Measurements from ENCODE around the gene SORCS2. TPM values are rescaled to one million over a fixed set of nuclear protein-coding genes. Genes with fewer than 3 reads are reported as not detected.

The SORCS2 gene
- total RNA-seq, 2 donors from 2014 or later = 0.54 to 0.74 TPM

- no peaks in the 10 kb centered on the region for H3K27me3 ChIP-seq
- intact Hi-C loops (cut with DNase I) = no loop called here
- H3K27ac ChIP-seq = no peak overlapping the region
- H3K4me3 ChIP-seq = no peak overlapping the region
- TF ChIP-seq CTCF (IDR thresholded peaks at IDR 0.05) = no peak
- no peak overlapping the region for H3K9ac ChIP-seq (ENCODE audit: low read depth in 2 of 2, low read length in 2 of 2)
- no peaks in the 10 kb centered on the region for H3K4me1 ChIP-seq
- no peaks in the 10 kb centered on the region for H3K9me3 ChIP-seq
- no peaks in the 10 kb centered on the region for H3K36me3 ChIP-seq
- no peak for DNase-seq
These were observed 318.2 kb downstream of the SORCS2 start for GRCh38 chr4:7510538-7510937.

- H3K9me3 ChIP-seq = no peaks in the 10 kb centered on the region
- H3K27me3 ChIP-seq = no peaks in the 10 kb centered on the region
- H3K4me3 ChIP-seq = no peak overlapping the region
- no peaks in the 10 kb centered on the region for H3K4me1 ChIP-seq
- TF ChIP-seq CTCF (IDR thresholded peaks at IDR 0.05) = no peak
- DNase-seq = no peak
- H3K27ac ChIP-seq = no peak overlapping the region
- H3K9ac ChIP-seq (ENCODE audit: low read depth in 2 of 2, low read length in 2 of 2) = no peak overlapping the region
- no peaks in the 10 kb centered on the region for H3K36me3 ChIP-seq
- intact Hi-C loops (cut with DNase I) = no loop called here
These were observed 319.2 kb downstream of the SORCS2 start for GRCh38 chr4:7511525-7511924.

GRCh38 chr4:7512428-7512827 lies 320.1 kb downstream of the SORCS2 start:
- TF ChIP-seq CTCF (IDR thresholded peaks at IDR 0.05) = no peak
- DNase-seq = no peak
- H3K27ac ChIP-seq = no peak overlapping the region
- intact Hi-C loops (cut with DNase I) = no loop called here
- H3K27me3 ChIP-seq = no peaks in the 10 kb centered on the region
- H3K9ac ChIP-seq (ENCODE audit: low read depth in 2 of 2, low read length in 2 of 2) = no peak overlapping the region
- H3K36me3 ChIP-seq = no peaks in the 10 kb centered on the region
- H3K4me1 ChIP-seq = no peaks in the 10 kb centered on the region
- no peak overlapping the region for H3K4me3 ChIP-seq
- no peaks in the 10 kb centered on the region for H3K9me3 ChIP-seq

- Histone ChIP-seq H3K36me3 (no peaks in the 10 kb centered on the region), H3K27me3 (no peaks in the 10 kb centered on the region), H3K9me3 (no peaks in the 10 kb centered on the region), H3K9ac (ENCODE audit: low read depth in 2 of 2, low read length in 2 of 2) (no peak overlapping the region), H3K4me3 (no peak overlapping the region), H3K4me1 (no peaks in the 10 kb centered on the region), H3K27ac (no peak overlapping the region)
- TF ChIP-seq CTCF (IDR thresholded peaks at IDR 0.05) = no peak
- intact Hi-C loops (cut with DNase I) = no loop called here
- DNase-seq = no peak
These were observed 320.6 kb downstream of the SORCS2 start for GRCh38 chr4:7512946-7513345.

- TF ChIP-seq CTCF (IDR thresholded peaks at IDR 0.05) = no peak
- Histone ChIP-seq H3K27ac (no peak overlapping the region), H3K36me3 (no peaks in the 10 kb centered on the region), H3K9ac (ENCODE audit: low read depth in 2 of 2, low read length in 2 of 2) (no peak overlapping the region), H3K4me1 (no peaks in the 10 kb centered on the region), H3K9me3 (no peaks in the 10 kb centered on the region), H3K4me3 (no peak overlapping the region), H3K27me3 (no peaks in the 10 kb centered on the region)
- DNase-seq = no peak
- intact Hi-C loops (cut with DNase I) = no loop called here
These were observed 321.3 kb downstream of the SORCS2 start for GRCh38 chr4:7513671-7514070.

- no peaks in the 10 kb centered on the region for H3K27me3 ChIP-seq
- no peak overlapping the region for H3K4me3 ChIP-seq
- H3K4me1 ChIP-seq = no peaks in the 10 kb centered on the region
- no peaks in the 10 kb centered on the region for H3K9me3 ChIP-seq
- no peak overlapping the region for H3K27ac ChIP-seq
- no peak overlapping the region for H3K9ac ChIP-seq (ENCODE audit: low read depth in 2 of 2, low read length in 2 of 2)
- intact Hi-C loops (cut with DNase I) = no loop called here
- no peaks in the 10 kb centered on the region for H3K36me3 ChIP-seq
- no peak for TF ChIP-seq CTCF (IDR thresholded peaks at IDR 0.05)
- DNase-seq = no peak
These were observed 321.9 kb downstream of the SORCS2 start for GRCh38 chr4:7514281-7514680.
